HG02981 (cell line): ENCODE results near the gene ZNF462.

Source experiments
- ATAC-seq: cut with Tn5 transposase; IDR thresholded peaks from one replicate; pipeline ENCODE4 v1.9.1; 2021; ENCODE audit warnings: mild to moderate bottlenecking, moderate library complexity; ENCODE audit not compliant: unreplicated experiment

ZNF462 gene

DNA sequence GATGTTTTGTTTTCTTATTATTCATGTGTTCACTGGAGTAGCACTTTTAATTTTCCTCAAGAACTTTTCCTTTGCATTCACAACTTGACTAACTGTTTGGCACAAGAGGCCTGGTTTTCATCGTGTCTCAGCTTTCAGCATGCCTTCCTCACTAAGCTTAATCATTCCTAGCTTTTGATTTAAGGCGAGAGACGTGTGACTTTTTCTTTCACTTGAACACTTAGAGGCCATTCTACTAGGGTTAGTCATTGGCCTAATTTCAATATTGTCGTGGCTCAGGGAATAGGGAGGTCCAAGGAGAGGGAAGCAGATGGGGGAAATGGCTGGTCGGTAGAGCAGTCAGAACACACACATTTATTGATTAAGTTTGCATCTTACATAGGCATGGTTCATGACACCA is 94.0 kb downstream of the ZNF462 start:
- no peak for ATAC-seq

DNA sequence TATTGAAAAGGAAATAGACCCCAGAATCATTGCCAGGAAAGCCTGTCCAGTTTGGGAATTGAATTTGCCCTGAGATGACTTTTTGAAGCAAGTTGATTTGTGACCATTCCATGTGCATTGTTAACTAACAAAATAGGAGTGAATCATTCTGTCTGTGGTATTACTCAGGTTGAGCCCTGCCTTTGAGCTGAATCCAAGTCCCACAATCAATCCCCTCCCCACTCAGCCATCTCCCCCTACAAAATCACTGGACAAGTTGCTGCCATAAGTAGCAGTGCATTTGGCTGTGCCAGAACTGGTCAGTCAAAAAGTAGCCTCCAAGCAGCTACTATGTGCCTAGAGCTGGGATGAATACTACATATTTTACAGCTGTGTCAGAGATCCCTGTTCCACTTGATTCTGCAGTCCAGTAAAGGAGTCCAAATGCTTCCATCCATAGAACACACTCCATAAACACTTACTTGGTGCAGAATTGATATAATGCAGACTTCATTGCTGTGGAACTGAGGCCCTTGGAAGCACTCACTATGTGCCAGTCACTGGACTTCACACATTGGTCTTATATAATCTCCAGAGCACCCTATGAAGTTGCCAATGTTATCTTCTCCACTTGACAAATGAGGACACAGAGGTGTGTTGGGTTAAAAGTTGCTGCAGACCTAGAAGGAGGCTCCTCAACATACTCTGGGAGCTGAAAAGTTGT is 96.1 kb downstream of the ZNF462 start:
- ATAC-seq: no peak

DNA sequence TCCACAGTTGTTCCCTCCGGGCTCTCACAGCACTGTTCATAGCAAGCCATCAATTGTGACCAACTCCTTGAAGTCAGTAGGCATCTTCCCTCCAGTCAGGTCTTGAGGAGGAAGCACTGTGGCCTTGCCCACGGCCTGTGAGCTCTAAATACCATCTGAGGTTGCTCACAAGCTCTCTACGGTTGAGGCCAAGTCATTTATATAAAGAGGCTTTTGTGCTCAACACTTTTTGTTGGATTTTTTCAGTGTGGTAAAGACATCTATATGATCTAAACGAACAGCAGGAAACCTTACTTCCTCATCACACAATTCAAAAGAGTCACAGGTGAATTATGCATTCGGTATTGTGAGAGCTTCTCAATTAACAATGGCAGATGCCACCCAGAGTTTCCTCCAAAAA is 97.3 kb downstream of the ZNF462 start:
- ATAC-seq: no peak

DNA sequence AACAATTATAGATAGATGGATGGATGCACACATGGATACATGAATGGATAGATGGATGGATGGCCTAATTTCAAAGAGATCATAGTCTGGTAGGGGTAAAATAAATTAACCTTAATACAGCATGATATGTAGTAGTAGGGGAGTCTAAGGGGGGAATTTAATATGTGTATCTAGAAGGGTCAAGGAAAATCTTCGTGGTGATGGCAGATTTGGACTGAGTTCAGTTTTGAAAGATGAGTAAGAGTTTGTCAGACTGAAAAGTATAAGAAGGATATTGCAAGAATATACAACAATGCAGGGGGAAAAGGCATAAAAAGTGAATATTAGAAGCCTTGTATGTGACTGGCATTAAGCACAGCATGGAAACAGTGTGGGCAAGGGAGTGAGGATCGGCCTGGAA is 98.7 kb downstream of the ZNF462 start:
- no peak for ATAC-seq

DNA sequence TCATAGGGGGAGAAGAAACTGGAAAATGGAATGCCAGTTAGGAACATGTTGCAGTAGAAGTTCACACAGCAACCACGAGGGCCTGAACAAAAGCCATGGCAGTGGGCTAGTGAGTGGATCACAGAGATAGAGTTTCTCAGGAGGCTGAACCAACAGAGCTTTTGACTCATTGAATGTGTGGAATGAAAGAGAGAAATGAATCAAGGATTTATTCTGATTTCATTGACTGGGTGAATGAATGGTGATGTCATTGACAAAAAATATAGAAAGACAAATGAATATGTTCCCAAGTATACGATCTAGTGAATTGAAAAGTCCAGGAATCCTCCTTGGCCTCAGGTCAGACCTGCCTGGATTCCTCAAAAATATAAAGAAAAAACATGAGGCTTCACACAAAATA is 99.2 kb downstream of the ZNF462 start:
- ATAC-seq: no peak

DNA sequence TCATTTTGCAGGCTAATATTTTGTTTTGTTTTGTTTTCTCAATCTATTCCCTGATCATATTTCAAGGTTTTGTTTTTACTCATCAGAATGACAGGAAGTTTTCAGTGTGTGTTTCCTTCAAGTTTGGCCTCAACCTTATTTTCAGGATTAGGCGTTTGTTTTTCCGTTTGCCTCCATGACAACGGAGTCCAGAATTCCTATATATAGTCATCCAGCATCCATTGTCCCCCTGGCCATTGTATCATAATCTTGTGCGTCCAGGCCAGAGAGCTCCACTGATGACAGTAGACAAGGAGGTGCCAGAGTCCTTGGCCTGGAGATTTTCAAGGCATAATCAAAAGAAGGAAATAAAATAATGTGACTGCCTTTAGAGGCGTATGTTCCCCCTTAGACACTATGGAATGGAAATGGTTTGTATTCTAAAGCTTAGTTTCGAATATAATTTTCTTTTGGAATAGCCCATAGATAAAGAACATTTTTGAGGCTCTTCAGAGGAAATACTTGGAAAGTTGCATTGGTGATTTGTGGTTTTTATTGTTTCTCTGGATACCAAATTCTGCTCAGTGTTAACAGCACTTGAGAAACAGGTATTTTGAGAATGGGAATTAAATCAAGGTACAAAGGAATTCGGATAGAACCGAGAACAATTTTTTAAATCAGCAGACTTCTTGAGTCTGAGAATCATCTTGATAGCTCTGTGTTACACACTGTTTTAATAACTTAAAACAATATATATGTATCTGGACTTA is 99.8 kb downstream of the ZNF462 start:
- ATAC-seq: no peak

DNA sequence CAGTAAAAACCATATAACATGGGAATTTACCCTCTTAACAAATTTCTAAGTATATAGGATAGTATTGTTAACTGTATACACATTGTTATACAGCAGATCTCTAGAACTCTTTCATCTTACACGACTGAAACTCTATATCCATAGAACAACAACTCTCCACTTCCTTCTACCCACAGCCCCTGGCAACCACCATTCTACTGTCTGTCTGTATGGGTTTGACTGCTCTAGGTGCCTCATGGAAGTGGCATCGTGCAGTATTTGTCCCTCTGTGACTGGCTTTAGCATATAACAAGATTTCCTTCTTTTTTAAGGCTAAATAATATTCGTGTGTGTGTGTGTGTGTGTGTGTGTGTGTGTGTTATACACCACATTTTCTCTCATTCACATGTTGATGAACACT is 100.7 kb downstream of the ZNF462 start:
- no peak for ATAC-seq

DNA sequence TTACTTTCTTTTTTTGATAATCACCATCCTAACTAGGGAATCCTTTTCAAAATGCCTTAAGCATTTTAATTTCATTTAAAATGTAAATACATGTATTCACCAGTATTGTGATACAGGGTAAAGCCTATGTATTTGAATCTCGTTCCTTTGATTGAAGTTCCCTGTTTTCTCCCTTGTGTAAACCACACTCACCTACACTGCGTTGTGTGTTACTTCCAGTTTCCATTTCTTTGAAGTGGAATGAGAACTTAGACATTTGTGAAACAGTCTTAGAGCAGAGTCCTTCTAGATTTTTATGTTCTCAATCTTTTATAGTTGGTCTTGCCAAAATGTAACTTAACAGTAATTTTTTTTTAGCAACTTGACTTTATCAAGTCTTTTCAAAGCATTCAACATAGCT is 101.4 kb downstream of the ZNF462 start:
- ATAC-seq: peak; percentile 67

DNA sequence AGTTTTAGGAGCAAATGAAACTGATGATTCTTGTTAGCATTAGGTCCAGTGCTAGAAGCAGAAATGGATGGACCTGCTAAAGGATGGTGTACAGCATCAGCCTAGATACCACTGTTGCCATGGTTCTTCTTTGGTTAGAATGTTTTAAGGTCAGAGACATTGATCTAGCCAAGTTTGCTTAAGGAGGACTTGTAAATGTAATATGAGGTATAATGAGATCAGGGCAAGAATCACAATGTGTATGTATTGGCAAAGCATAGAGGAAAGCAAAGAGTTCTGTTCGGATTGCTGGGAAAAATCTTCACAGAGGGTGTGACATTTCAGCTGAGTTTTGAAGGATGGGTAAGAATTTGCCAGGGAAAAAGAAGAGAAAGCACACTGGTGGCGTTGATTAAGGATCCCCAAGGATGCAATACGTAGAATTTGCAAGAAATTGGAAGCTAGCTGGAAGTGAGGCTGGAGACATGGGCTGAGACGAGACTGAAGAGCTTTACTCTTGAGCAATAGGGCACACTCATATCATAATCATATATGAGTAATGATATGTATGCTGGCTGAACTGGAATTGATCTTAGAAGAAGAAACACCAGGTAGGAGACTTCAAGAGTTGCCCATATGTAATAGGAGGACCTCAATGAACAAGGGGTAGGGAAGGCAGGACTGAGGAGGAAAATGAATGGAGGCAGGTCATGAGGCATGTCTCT is 102.0 kb downstream of the ZNF462 start:
- no peak for ATAC-seq

DNA sequence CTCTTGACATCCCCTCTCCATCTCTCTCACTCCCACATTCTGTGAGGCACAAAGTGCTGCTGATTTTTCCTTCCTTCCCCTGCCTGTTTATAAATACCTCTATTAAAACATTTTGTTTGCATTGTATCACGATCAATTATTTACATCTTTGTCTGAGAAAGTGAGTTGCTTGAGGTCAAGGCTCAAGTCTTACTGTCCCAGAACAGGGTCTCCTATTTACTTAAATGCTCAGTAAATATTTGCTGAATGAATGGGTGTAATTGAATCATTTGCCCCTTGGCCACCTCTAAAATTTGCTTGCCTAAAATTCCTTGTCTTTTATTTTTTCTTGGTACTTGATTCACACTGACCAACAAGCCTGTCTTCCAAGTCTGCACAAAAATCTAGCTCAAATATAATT is 103.5 kb downstream of the ZNF462 start:
- ATAC-seq: no peak

DNA sequence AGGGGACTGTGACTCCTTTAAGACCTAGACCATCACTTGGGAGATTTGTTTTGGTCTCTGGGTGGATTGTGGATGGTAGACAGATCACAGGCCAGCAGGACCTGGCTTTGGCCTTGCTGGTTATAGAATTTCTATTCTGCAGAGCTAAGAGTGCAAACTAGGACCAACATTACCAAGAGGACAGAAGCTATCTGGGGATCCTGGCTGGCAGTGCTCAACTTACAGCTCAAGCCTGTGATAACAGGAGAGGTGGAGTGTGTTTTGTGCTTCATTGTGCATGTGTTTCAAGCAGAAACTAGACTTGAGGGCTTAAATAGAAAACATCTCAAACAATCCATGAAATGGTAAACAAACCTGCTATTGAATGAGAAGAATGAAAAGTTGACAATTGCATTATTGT is 106.7 kb downstream of the ZNF462 start:
- no peak for ATAC-seq

DNA sequence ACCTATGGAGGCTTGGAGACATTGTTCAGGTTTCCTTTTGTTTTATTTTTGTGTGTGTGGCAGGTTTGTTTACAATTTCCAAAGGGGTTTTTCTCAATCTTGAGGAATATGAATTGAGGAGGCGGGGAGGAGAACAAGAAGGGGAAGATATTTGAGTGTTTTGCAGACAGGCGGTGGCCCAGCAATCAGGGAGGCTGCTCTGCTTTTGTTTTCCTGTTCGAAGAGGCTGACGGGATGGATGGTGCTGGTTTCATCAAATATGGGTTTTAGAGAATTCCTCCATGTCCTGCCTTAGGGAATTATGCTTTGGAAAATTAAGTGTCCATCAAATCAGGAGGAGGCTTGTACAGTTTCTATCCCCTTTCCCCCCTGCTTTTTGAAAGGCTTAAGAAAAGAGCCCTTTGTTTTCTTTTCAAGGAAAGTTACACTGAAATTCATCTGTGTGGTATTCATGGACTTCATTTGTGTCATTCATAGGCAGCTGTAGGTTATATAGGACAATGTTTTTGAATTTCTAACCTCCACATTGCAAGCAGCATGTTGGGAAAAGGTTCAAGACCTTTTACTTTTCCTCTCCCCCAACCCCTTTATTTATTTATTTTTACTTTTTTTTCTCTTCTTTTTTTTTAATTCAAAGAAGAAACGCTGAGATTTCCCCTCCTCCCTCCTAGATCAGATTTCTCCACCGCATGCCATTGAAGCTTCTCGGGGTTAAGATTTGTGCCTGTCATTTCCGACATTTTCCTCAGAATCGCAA is 107.4 kb downstream of the ZNF462 start:
- no peak for ATAC-seq

DNA sequence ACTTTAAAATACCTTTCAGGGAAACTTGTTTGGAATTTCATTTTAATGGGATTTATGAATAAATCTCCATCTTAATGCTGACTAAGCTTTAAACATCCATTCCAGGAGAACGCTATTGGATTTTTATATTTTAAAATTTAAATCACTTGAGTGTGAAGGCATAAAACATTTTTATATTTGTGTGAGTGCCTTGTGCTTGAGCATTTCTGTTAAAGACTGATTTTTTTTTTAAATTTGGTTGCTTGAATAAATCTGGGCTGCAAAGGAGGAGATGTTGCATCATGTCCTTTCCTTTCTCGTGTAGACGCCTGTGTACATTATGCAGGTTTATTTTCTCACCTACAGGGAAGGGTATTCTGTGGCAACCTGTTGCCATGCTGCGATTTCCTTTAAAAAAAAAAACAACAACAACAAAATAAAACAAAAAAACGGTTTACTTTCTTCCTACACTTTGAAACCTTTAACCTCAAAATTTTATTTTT is 108.1 kb downstream of the ZNF462 start:
- no peak for ATAC-seq

DNA sequence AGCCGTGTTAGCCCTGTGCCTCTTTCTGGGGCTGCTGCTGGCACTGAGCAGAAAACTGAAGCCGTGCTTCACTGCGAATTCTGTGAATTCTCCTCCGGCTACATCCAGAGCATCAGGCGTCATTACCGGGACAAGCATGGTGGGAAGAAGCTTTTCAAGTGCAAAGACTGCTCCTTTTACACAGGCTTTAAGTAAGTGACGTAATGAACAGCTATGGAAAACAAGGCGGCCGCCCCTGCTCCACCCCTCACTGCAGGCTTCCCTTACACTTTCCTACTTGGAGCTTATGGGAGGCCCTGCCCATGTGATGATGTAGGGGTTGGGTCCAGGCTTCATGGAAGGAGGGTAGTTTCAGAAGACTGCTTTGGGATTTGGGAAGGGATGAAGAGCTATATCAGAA is 109.1 kb downstream of the ZNF462 start:
- ATAC-seq: no peak

DNA sequence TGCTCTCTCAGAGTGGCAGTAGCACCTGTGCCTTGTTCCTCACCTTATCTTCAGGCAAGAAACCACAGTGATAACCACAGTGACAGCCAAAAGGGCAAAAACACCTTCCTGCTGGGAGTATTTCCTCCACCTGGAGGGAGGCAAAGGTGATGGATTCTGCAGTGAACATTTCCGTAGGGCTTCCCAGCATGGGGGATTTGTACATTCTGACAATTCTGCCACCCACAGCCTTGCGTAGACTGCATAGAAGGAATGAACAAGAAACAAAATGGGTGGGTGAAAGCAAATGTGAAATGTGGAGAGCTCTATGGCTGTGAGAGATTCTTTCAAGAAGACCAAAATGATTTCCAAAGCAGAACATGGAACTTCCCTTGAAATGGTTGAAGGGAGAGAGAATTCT is 111.4 kb downstream of the ZNF462 start:
- ATAC-seq: no peak

DNA sequence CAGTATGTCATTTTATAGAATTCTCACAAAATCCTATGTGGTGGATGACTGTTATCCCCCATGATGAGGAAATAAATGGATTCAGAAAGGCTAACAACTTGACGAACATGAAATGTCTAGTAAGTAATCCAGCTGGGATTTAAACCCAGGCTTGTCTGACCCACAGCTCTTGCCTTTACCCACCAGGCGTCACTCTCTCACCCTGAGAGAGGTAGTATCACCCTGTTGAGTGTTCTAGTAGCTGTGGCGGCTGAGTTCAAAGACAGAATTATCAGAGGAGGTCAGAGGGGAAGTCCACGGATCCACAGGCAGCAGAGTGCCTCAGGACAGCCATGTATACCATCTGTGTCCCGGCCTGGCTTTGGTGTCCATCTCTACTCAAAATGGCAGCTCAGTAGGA is 113.8 kb downstream of the ZNF462 start:
- no peak for ATAC-seq

DNA sequence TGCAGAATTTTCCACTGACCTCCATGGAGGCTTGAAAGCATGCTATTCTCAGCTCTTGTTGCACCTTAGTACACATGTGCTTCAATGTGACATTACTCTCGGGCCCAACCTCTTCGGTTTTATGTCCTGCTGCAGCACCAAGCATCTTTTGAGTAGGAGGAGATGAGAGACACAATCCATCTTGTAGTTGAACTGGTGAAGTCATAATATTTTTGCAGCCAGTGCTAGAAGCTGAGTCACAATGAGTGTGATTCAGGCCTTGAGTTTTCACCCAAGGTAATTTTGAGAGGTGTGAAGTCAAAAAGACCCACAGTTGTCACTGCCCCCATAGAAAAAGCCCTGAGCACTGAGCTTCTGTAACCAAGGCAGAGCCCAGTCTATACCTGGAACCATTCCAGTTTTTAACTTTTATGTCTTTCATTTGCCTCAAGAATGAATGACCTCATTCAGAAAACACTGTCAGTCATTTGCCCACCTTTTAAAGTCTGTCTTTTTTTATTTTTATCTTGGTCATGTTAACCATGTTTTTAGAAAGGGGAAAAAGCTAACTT is 117.7 kb downstream of the ZNF462 start:
- no peak for ATAC-seq

DNA sequence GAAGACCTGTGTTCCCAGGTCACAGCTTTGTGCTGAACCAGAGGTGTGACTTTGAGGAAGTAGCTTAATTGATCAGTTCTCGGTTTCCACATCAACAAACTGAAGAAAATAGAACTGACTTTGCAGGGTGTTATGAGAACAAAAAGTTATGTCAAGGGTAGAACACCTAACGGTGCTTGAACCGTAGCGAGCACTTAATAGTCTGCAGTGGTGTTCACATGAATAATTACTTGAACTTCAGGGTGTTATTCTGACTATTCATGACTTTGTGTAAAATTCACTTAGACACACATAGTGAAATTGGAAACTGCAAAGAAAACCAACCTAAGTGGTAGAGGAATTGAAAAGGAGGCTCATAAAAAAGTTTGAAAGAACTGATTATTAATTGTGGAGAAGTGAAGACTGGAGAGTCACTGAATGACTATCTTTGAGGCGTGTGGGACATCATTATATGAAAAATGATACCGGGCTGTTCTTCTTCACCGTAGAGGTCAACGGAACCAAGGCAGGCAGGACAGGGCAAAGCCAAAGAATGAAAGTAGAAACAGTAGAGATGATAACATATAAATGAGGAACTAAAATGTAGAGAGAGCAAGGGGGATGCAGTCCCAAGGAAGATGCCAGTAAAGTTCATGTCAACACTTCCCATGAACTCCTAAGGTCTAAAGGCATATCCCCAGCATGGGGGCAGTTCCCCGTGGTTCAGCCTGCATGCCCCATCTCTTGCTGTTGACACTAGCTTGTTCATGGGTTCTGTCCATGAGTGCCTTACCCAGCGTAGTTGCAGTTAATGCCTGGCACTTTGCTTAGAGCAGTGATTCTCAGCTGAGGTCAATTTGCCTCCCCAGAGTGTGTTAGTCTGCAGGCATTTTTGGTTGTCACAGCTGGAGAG is 118.7 kb downstream of the ZNF462 start:
- ATAC-seq: peak; percentile 73

DNA sequence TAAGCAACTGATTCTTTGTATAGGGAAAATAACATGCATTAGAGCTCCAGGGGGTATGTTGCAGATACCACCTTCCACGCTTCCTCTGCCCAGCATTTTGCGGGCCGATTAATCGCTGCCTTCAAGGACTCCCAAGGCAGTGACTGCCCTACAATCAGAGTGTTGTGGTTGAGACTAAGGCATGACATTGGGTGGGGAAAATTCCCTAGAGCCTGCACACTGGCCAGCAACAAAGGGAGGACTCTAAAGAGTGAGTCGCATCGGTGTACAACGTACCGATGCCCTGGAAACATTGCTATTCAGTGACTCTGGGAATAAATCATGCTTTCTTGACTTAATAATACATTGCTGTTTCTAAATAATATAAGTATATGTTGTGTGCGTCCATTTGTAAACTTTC is 119.7 kb downstream of the ZNF462 start:
- ATAC-seq: no peak

DNA sequence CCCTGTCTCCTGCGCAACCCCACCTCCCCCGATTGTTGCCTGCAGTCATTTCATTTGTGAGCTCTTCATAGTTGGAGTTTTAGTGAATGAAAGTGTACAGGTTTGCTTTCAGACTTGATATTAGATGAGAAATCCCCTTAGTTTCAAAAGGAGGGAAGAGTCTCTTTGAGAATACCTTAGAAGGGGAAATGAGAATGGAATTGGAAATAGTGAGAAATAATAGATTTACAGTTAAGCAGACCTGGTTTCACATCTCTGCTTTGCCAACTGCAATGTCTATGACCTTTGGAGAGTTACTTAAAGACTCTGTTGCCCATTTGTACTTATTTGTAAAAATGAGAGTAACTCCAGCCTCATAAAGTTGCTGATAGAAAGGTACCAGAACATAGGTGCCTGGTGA is 120.4 kb downstream of the ZNF462 start:
- ATAC-seq: no peak
